Activated CD4-positive, alpha-beta memory T cell treated with anti-CD3 and anti-CD28 coated beads for 36 hours (primary cell): ENCODE measurements around the gene PRXL2A. TPM values are rescaled to one million over a fixed set of nuclear protein-coding genes. Genes with fewer than 3 reads are reported as not detected.
"Not testable (repeated sequence)": the region's sequence is repeated elsewhere in the genome, so short reads cannot be mapped to it uniquely, and the experiment has no call there.

ENCODE experiments used
- CTCF ChIA-PET: fragments of 350-600 bp; sonication (Branson Sonifier 250); formaldehyde crosslinking; loops from one replicate; lab custom pipeline; 2021; ENCODE audit warnings: antibody characterized with exemption, inconsistent platforms; lab: Charles Lee
- POLR2A ChIA-PET: fragments of 350-600 bp; sonication (Branson Sonifier 250); formaldehyde crosslinking; loops from one replicate; lab custom pipeline; 2021; ENCODE audit warnings: antibody characterized with exemption; lab: Charles Lee
- DNase-seq: peaks from one replicate; pipeline ENCODE4 v3.0.0-alpha.2; 2020
- H3K27ac Mint-ChIP-seq: one replicate; pipeline ENCODE4 v1.8.0; 2021; ENCODE audit warnings: mixed read lengths
- H3K27me3 Mint-ChIP-seq: one replicate; pipeline ENCODE4 v1.8.0; 2021; ENCODE audit warnings: mixed read lengths
- H3K36me3 Mint-ChIP-seq: one replicate; pipeline ENCODE4 v1.8.0; 2021; ENCODE audit warnings: mixed read lengths
- H3K4me1 Mint-ChIP-seq: one replicate; pipeline ENCODE4 v1.8.0; 2021; ENCODE audit warnings: low read depth, mixed read lengths
- H3K4me3 Mint-ChIP-seq: one replicate; pipeline ENCODE4 v1.8.0; 2021; ENCODE audit warnings: mild to moderate bottlenecking, mixed read lengths
- H3K9me3 Mint-ChIP-seq: one replicate; pipeline ENCODE4 v1.8.0; 2021; ENCODE audit warnings: mixed read lengths
- intact Hi-C: fragments of 100-400 bp; cut with micrococcal nuclease; formaldehyde crosslinking; loops from one replicate; pipeline ENCODE4 v1.15.1; 2023
- total RNA-seq, 2 experiments: library from RNA; stranded (reverse); gene quantifications; one replicate each; pipeline ENCODE4 v1.2.3, GENCODE V29; 2021

The PRXL2A gene
- 10 to 100 TPM in 1 of 2 experiments, 1 to 10 TPM in 1; 9.5 to 10.1 TPM for total RNA-seq

GRCh38 chr10:80408242-80409101, at the start of gene PRXL2A:
Gene PRXL2A, plus strand, starts transcription at chr10:80408551. Its CDS starts 11,917 bp downstream, at chr10:80420468.
- H3K27me3 Mint-ChIP-seq = peaks cover 5% of the 10 kb centered on the region
- H3K36me3 Mint-ChIP-seq = no peaks in the 10 kb centered on the region
- intact Hi-C loops = loop anchor here (1.0 to 2.0 kb wide), 2 partner anchors 30 to 34 kb away; no protein-coding TSS in a partner anchor
- DNase-seq = peak; percentile 86
- peak within 1 kb of the TSS; percentile 57 for H3K27ac Mint-ChIP-seq
- CTCF ChIA-PET = interaction anchor here (0.6 to 2.4 kb wide), 4 partner anchors 31 to 147 kb away, joined by 3 to 14 read pairs (median 8); no protein-coding TSS in a partner anchor
- POLR2A ChIA-PET = interaction anchor here (0.7 to 1.0 kb wide), 3 partner anchors 11 to 40 kb away, joined by 3 to 4 read pairs (median 3); no protein-coding TSS in a partner anchor
- H3K4me1 Mint-ChIP-seq = peaks cover 16% of the 10 kb centered on the region
- peak within 1 kb of the TSS; percentile 80 for H3K4me3 Mint-ChIP-seq
- no peaks in the 10 kb centered on the region for H3K9me3 Mint-ChIP-seq

- H3K4me1 Mint-ChIP-seq, DNase-seq, H3K4me3 Mint-ChIP-seq, H3K27ac Mint-ChIP-seq, H3K36me3 Mint-ChIP-seq, POLR2A ChIA-PET, intact Hi-C loops, CTCF ChIA-PET, H3K9me3 Mint-ChIP-seq: not testable (repeated sequence)
- peaks cover 29% of the 10 kb centered on the region for H3K27me3 Mint-ChIP-seq
Measured at GRCh38 chr10:80358925-80359324, 49.4 kb upstream of the PRXL2A start.

- Mint-ChIP-seq H3K4me3 (no peak overlapping the region), H3K27me3 (peaks cover 27% of the 10 kb centered on the region), H3K9me3 (no peaks in the 10 kb centered on the region), H3K4me1 (peaks cover 7% of the 10 kb centered on the region), H3K36me3 (no peaks in the 10 kb centered on the region), H3K27ac (no peak overlapping the region)
- intact Hi-C loops = no loop called here
- POLR2A ChIA-PET = no interaction called here
- no peak for DNase-seq
- CTCF ChIA-PET = no interaction called here
Measured at GRCh38 chr10:80359644-80360043, 48.7 kb upstream of the PRXL2A start.

- CTCF ChIA-PET = interaction anchor here (0.7 to 1.4 kb wide), 2 partner anchors 12 to 78 kb away, joined by 3 to 6 read pairs; no protein-coding TSS in a partner anchor
- no peaks in the 10 kb centered on the region for H3K4me1 Mint-ChIP-seq
- POLR2A ChIA-PET = no interaction called here
- H3K27me3 Mint-ChIP-seq = peaks cover 8% of the 10 kb centered on the region
- DNase-seq = no peak
- no peak overlapping the region for H3K4me3 Mint-ChIP-seq
- peaks cover 19% of the 10 kb centered on the region for H3K9me3 Mint-ChIP-seq
- H3K36me3 Mint-ChIP-seq = no peaks in the 10 kb centered on the region
- intact Hi-C loops = no loop called here
- H3K27ac Mint-ChIP-seq = no peak overlapping the region
Measured at GRCh38 chr10:80365510-80365909, 42.8 kb upstream of the PRXL2A start.

- intact Hi-C loops = loop anchor here (10.0 kb wide), 1 partner anchor 643 kb away; no protein-coding TSS in a partner anchor
- POLR2A ChIA-PET = no interaction called here
- H3K9me3 Mint-ChIP-seq = peaks cover 16% of the 10 kb centered on the region
- H3K27ac Mint-ChIP-seq = no peak overlapping the region
- H3K36me3 Mint-ChIP-seq = no peaks in the 10 kb centered on the region
- CTCF ChIA-PET = no interaction called here
- DNase-seq = no peak
- H3K4me3 Mint-ChIP-seq = no peak overlapping the region
- H3K4me1 Mint-ChIP-seq = no peaks in the 10 kb centered on the region
- H3K27me3 Mint-ChIP-seq = peaks cover 3% of the 10 kb centered on the region
Measured at GRCh38 chr10:80371467-80371866, 36.9 kb upstream of the PRXL2A start.

- Mint-ChIP-seq H3K27ac (no peak overlapping the region), H3K4me3 (no peak overlapping the region), H3K4me1 (no peaks in the 10 kb centered on the region), H3K9me3 (peaks cover 8% of the 10 kb centered on the region), H3K27me3 (peaks cover 2% of the 10 kb centered on the region), H3K36me3 (no peaks in the 10 kb centered on the region)
- CTCF ChIA-PET = no interaction called here
- POLR2A ChIA-PET = no interaction called here
- intact Hi-C loops = loop anchor here (10.0 kb wide), 1 partner anchor 642 kb away; no protein-coding TSS in a partner anchor
- no peak for DNase-seq
Measured at GRCh38 chr10:80372675-80373074, 35.7 kb upstream of the PRXL2A start.

- intact Hi-C loops = loop anchor here (10.0 kb wide), 1 partner anchor 641 kb away; no protein-coding TSS in a partner anchor
- H3K9me3 Mint-ChIP-seq = peaks cover under 1% of the 10 kb centered on the region
- DNase-seq = no peak
- H3K27me3 Mint-ChIP-seq = peaks cover 2% of the 10 kb centered on the region
- H3K4me1 Mint-ChIP-seq = peaks cover 3% of the 10 kb centered on the region
- H3K36me3 Mint-ChIP-seq = no peaks in the 10 kb centered on the region
- no peak overlapping the region for H3K27ac Mint-ChIP-seq
- H3K4me3 Mint-ChIP-seq = no peak overlapping the region
- CTCF ChIA-PET = no interaction called here
- POLR2A ChIA-PET = no interaction called here
Measured at GRCh38 chr10:80373502-80373901, 34.8 kb upstream of the PRXL2A start.

- H3K4me1 Mint-ChIP-seq = peaks cover 12% of the 10 kb centered on the region
- POLR2A ChIA-PET = no interaction called here
- no peak overlapping the region for H3K4me3 Mint-ChIP-seq
- H3K9me3 Mint-ChIP-seq = no peaks in the 10 kb centered on the region
- DNase-seq = no peak
- H3K27ac Mint-ChIP-seq = no peak overlapping the region
- H3K36me3 Mint-ChIP-seq = no peaks in the 10 kb centered on the region
- peaks cover 5% of the 10 kb centered on the region for H3K27me3 Mint-ChIP-seq
- CTCF ChIA-PET = interaction anchor here (1.0 to 2.2 kb wide), 3 partner anchors 9 to 126 kb away, joined by 4 to 12 read pairs (median 7); no protein-coding TSS in a partner anchor
- intact Hi-C loops = loop anchor here (2.0 to 10.0 kb wide), 3 partner anchors 151 to 635 kb away; no protein-coding TSS in a partner anchor
Measured at GRCh38 chr10:80379701-80380100, 28.6 kb upstream of the PRXL2A start.

- intact Hi-C loops = no loop called here
Measured at GRCh38 chr10:80380185-80380584, 28.2 kb upstream of the PRXL2A start.

GRCh38 chr10:80382989-80383388, 25.4 kb upstream of the PRXL2A start:
- H3K9me3 Mint-ChIP-seq = no peaks in the 10 kb centered on the region
- POLR2A ChIA-PET = no interaction called here
- H3K27ac Mint-ChIP-seq = no peak overlapping the region
- DNase-seq = peak; percentile 54
- H3K4me1 Mint-ChIP-seq = peaks cover 12% of the 10 kb centered on the region
- intact Hi-C loops = loop anchor here (1.0 kb wide), 3 partner anchors 60 to 147 kb away; no protein-coding TSS in a partner anchor
- H3K36me3 Mint-ChIP-seq = no peaks in the 10 kb centered on the region
- CTCF ChIA-PET = interaction anchor here (0.6 to 2.2 kb wide), 4 partner anchors 14 to 123 kb away, joined by 3 to 8 read pairs (median 4); no protein-coding TSS in a partner anchor
- peaks cover 5% of the 10 kb centered on the region for H3K27me3 Mint-ChIP-seq
- no peak overlapping the region for H3K4me3 Mint-ChIP-seq

More at GRCh38 chr10:80380185-80380584, 28.2 kb upstream of the PRXL2A start:
- H3K36me3 Mint-ChIP-seq = no peaks in the 10 kb centered on the region
- H3K27me3 Mint-ChIP-seq = peaks cover 5% of the 10 kb centered on the region
- no peak overlapping the region for H3K4me3 Mint-ChIP-seq
- ChIA-PET POLR2A (interaction anchor here (0.6 kb wide), 1 partner anchor 237 kb away, joined by 3 read pairs; no protein-coding TSS in a partner anchor), CTCF (interaction anchor here (1.0 to 1.4 kb wide), 2 partner anchors 8 to 126 kb away, joined by 4 to 7 read pairs; no protein-coding TSS in a partner anchor)
- no peak overlapping the region for H3K27ac Mint-ChIP-seq
- no peaks in the 10 kb centered on the region for H3K9me3 Mint-ChIP-seq
- peaks cover 12% of the 10 kb centered on the region for H3K4me1 Mint-ChIP-seq
- DNase-seq = no peak

GRCh38 chr10:80390740-80391139, 17.6 kb upstream of the PRXL2A start:
- Mint-ChIP-seq H3K4me3 (no peak overlapping the region), H3K27me3 (peaks cover 5% of the 10 kb centered on the region), H3K27ac (no peak overlapping the region), H3K36me3 (no peaks in the 10 kb centered on the region), H3K4me1 (no peaks in the 10 kb centered on the region), H3K9me3 (no peaks in the 10 kb centered on the region)
- POLR2A ChIA-PET = no interaction called here
- DNase-seq = no peak
- CTCF ChIA-PET = no interaction called here
- intact Hi-C loops = no loop called here

- no peaks in the 10 kb centered on the region for H3K36me3 Mint-ChIP-seq
- no peak overlapping the region for H3K4me3 Mint-ChIP-seq
- CTCF ChIA-PET = interaction anchor here (1.0 kb wide), 1 partner anchor 14 kb away, joined by 3 read pairs; no protein-coding TSS in a partner anchor
- H3K9me3 Mint-ChIP-seq = no peaks in the 10 kb centered on the region
- H3K4me1 Mint-ChIP-seq = no peaks in the 10 kb centered on the region
- intact Hi-C loops = no loop called here
- POLR2A ChIA-PET = no interaction called here
- peaks cover 9% of the 10 kb centered on the region for H3K27me3 Mint-ChIP-seq
- H3K27ac Mint-ChIP-seq = no peak overlapping the region
- no peak for DNase-seq
Measured at GRCh38 chr10:80392250-80392649, 16.1 kb upstream of the PRXL2A start.
